Mammary epithelial cell (primary cell): ENCODE data around the gene MARS1.

Experiments
- CTCF ChIP-seq, 2 donors: IDR thresholded peaks in 1 of 2; conservative IDR thresholded peaks in 1 of 2; 2 replicates each; pipeline ENCODE4 v1.5.1; 2011 to 2012; ENCODE audit warnings: inconsistent platforms in 2 of 2, low read length in 2 of 2, mild to moderate bottlenecking in 2 of 2, control low read depth in 1 of 2, low read depth in 1 of 2; ENCODE audit not compliant: insufficient read depth in 1 of 2; ENCODE audit errors: extremely low read depth in 1 of 2
- EZH2 ChIP-seq: IDR thresholded peaks from 2 replicates; pipeline ENCODE4 v1.6.1; 2012; ENCODE audit warnings: low read length, inconsistent platforms, borderline replicate concordance

GRCh38 chr12:57564178-57564740, 76.4 kb downstream of the MARS1 start:
- TF ChIP-seq CTCF (conservative IDR thresholded peaks at IDR 0.05 in 1 of 2, IDR thresholded peaks at IDR 0.05 in 1 of 2; ENCODE audit: extremely low read depth in 1 of 2, insufficient read depth in 1 of 2, low read depth in 1 of 2, low read length in 2 of 2) = no peak
- no peak for TF ChIP-seq EZH2
